T-helper 2 cell treated with Interferon-gamma antibody and Interleukin-4, amounts not matched to agents 5 μg/mL and 100 μg/mL, for 36 hours (primary cell): ENCODE data around the gene AUP1.

Source experiments
- DNase-seq: peaks from one replicate; pipeline ENCODE4 v3.0.0; 2021; ENCODE audit warnings: low spot score
- H3K27ac Mint-ChIP-seq: one replicate; pipeline ENCODE4 v1.8.0; 2021; ENCODE audit warnings: mild to moderate bottlenecking, mixed read lengths
- H3K27me3 Mint-ChIP-seq: one replicate; pipeline ENCODE4 v1.8.0; 2021; ENCODE audit warnings: low read depth, mixed read lengths
- H3K36me3 Mint-ChIP-seq: one replicate; pipeline ENCODE4 v1.8.0; 2021; ENCODE audit warnings: low read depth, mixed read lengths
- H3K4me1 Mint-ChIP-seq: one replicate; pipeline ENCODE4 v1.8.0; 2021; ENCODE audit warnings: low read depth, mixed read lengths
- H3K4me3 Mint-ChIP-seq: one replicate; pipeline ENCODE4 v1.8.0; 2022; ENCODE audit warnings: mild to moderate bottlenecking, moderate library complexity, mixed read lengths
- H3K9me3 Mint-ChIP-seq: one replicate; pipeline ENCODE4 v1.8.0; 2021; ENCODE audit warnings: mixed read lengths

AUP1 gene

GRCh38 chr2:74507145-74507925 lies 22.2 kb downstream of the AUP1 start, which contains the start of gene PCGF1:
Gene PCGF1 (minus strand): TSS chr2:74507695. CDS start chr2:74507668, 27 bp downstream.
- Mint-ChIP-seq H3K27me3 (peaks cover 27% of the 10 kb centered on the region), H3K4me3 (peak within 1 kb of the TSS; percentile 96), H3K36me3 (peaks cover 23% of the 10 kb centered on the region), H3K27ac (peak within 1 kb of the TSS; percentile 99), H3K9me3 (no peaks in the 10 kb centered on the region), H3K4me1 (peaks cover 44% of the 10 kb centered on the region)
- DNase-seq, result peak; percentile 97

DNA sequence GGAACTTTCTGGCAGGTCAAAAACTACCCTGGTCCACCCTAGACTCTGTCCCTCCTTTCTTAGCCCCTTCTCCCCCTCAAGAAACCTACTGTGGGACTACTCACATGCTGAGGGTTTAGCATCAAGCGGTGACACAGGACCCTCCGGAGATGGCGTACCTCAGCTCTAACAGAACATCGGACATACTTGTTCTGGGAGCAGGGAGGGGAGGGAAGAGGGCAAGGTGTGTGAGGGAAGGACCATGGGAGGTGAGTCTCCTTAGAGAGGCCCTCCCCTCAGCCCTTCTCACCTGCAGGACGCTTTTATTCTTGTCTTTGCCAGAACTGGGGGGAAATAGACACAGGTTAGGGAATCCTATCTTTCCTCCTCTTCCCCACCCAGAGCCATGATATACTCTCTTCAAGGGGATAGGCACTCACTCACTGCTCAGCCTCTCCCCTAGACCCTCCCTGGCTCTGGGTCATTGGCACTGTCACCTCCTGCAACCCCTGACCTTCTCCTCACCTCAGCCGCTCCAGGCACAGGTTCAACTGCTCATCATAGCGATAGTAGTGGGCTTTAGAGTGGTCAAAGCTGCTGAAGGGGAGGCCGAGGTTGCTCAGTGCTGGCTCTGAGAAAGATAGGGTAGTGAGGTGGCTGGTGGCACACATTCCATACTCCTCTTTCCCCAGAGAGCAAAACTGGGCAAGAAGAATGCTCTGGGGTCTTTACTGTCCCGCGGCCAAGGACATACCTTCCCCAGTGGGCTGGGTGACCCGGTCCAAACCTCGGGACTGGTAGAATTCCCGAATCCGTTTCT lies 23.9 kb downstream of the AUP1 start:
- no peak for DNase-seq
- peaks cover 26% of the 10 kb centered on the region for H3K36me3 Mint-ChIP-seq
- no peaks in the 10 kb centered on the region for H3K9me3 Mint-ChIP-seq
- peak overlapping the region; percentile 47 for H3K4me3 Mint-ChIP-seq
- peaks cover 30% of the 10 kb centered on the region for H3K27me3 Mint-ChIP-seq
- H3K27ac Mint-ChIP-seq, result no peak overlapping the region
- H3K4me1 Mint-ChIP-seq, result peaks cover 41% of the 10 kb centered on the region

GRCh38 chr2:74504591-74504990 lies 24.9 kb downstream of the AUP1 start:
- DNase-seq, result no peak
- peak overlapping the region; percentile 35 for H3K4me3 Mint-ChIP-seq
- peaks cover 31% of the 10 kb centered on the region for H3K36me3 Mint-ChIP-seq
- H3K27ac Mint-ChIP-seq, result no peak overlapping the region
- peaks cover 36% of the 10 kb centered on the region for H3K4me1 Mint-ChIP-seq
- peaks cover 32% of the 10 kb centered on the region for H3K27me3 Mint-ChIP-seq
- H3K9me3 Mint-ChIP-seq, result no peaks in the 10 kb centered on the region

DNA sequence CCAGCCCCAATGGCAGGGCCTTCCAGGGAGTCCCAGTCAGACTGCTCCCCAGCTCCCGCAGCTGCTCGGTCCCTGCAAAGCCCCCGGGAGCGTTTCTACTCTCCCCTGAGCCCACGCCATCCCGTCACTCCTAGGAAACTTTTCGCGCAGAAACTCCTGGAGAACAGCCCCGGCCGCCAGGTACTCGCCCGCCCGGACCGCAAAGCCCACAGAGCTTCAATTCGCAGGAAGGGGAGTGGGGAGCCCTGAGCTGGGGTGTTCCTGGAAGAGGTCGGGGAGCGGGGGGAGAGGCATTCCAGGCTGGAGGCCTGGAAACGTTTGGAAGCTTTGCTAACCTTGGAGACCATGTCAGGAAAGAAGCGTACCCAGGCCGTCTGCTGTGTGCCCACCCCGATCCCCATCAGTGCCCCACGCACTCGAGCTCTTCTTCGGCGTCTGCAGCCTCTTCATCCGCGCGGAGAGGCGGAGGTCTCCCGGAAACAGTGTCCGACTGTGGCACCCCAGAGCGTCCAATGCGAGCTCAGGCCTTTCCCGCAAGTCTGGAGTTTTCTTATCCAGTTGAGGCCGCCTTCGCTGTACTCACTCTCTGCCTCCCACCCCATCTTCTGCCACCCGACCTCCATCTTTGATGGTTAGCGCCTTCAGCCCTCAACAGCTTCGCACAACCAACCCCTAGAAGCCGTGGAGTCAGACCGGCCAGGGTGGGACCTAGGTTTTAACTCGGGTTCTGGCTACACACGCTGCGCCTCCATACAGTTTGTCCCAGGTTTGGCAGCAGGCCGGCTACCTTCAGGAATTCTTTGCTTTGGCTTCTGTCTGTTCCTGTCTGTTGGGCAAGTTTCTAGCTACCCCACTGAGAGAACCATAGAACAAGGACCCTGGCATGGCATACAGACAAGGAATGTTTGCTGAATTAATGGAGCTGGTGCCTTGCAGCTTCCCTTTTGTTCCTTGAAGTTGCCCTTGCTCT lies 25.7 kb downstream of the AUP1 start:
- peak overlapping the region; percentile 74 for H3K4me3 Mint-ChIP-seq
- H3K27me3 Mint-ChIP-seq, result peaks cover 36% of the 10 kb centered on the region
- H3K4me1 Mint-ChIP-seq, result peaks cover 40% of the 10 kb centered on the region
- no peak for DNase-seq
- H3K9me3 Mint-ChIP-seq, result no peaks in the 10 kb centered on the region
- H3K27ac Mint-ChIP-seq, result peak overlapping the region; percentile 37
- H3K36me3 Mint-ChIP-seq, result peaks cover 31% of the 10 kb centered on the region

- no peaks in the 10 kb centered on the region for H3K9me3 Mint-ChIP-seq
- H3K36me3 Mint-ChIP-seq, result peaks cover 31% of the 10 kb centered on the region
- H3K27me3 Mint-ChIP-seq, result peaks cover 41% of the 10 kb centered on the region
- peak; percentile 66 for DNase-seq
- no peak overlapping the region for H3K27ac Mint-ChIP-seq
- H3K4me1 Mint-ChIP-seq, result peaks cover 38% of the 10 kb centered on the region
- H3K4me3 Mint-ChIP-seq, result peak overlapping the region; percentile 74
Observed at GRCh38 chr2:74502720-74503505, 26.6 kb downstream of the AUP1 start.

DNA sequence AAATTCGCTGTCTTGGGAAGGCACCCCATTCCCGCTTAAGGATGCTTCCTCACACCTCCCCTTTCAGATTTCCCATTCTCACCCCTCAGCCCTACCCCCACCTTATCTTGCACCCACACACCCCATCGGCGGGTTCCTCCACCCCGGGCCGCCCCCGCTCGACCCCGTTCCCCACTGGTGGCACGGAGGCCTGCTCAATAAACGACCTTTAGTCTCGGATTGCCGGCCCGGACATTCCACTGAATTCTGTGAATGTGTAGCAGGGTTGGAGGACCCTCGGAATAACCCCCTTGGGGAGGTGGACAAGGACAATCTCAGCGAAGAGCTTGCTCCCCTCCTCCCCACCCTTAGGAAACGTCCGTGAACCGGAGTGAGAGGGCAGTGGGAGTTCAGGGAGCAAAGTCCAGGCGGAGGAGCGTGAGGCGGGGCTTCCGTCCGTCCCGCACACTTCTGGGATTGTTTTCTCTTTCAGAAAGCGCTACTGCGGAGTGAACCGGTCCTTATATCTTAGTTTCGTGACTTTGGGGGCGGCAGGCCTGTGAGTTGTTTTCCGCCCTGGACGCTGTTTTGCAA lies 27.3 kb downstream of the AUP1 start:
- Mint-ChIP-seq H3K27me3 (peaks cover 47% of the 10 kb centered on the region), H3K9me3 (no peaks in the 10 kb centered on the region), H3K4me1 (peaks cover 38% of the 10 kb centered on the region), H3K27ac (no peak overlapping the region), H3K36me3 (peaks cover 29% of the 10 kb centered on the region), H3K4me3 (peak overlapping the region; percentile 74)
- no peak for DNase-seq

DNA sequence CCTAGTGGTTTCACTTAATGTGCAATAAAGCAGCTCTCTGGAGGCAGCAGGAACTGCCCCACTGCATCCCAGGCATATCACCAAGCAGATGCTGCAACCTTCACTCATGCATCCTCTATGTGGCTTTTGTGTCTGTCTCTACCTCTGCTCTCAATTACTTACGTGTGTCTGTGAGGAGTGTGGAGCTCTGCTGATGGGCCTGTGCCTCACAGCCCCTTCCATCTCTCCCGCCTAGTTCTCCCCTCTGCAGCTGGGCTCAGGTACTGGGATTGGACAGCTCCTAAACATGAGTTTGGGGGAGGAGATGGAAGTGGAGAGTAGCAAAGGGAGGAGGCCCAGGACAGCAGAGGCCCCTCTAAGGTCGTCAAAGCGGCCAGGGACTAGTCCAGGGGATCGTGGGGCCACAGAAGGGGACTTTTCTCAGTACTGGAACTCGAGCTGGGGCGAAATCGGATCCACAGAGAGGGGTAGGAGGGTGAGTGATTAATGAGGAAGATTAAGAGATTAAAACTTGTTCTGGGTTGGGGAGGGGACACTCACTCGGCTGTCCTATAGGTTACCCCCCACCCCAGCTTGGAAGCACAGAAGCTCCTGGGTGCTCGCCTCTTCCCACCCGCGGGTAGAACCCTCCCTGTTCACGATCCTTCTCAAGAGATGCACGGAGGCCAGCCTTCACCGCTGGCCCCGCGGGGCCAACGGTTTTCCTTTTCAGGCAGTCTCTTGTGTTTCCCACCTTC lies 28.0 kb downstream of the AUP1 start:
- Mint-ChIP-seq H3K27ac (no peak overlapping the region), H3K9me3 (no peaks in the 10 kb centered on the region), H3K4me3 (peak overlapping the region; percentile 47), H3K36me3 (peaks cover 25% of the 10 kb centered on the region), H3K27me3 (peaks cover 47% of the 10 kb centered on the region), H3K4me1 (peaks cover 33% of the 10 kb centered on the region)
- no peak for DNase-seq

- no peaks in the 10 kb centered on the region for H3K9me3 Mint-ChIP-seq
- H3K4me3 Mint-ChIP-seq, result no peak overlapping the region
- peaks cover 29% of the 10 kb centered on the region for H3K4me1 Mint-ChIP-seq
- peaks cover 47% of the 10 kb centered on the region for H3K27me3 Mint-ChIP-seq
- no peak overlapping the region for H3K27ac Mint-ChIP-seq
- DNase-seq, result no peak
- H3K36me3 Mint-ChIP-seq, result peaks cover 21% of the 10 kb centered on the region
Observed at GRCh38 chr2:74500578-74500946, 28.9 kb downstream of the AUP1 start.

DNA sequence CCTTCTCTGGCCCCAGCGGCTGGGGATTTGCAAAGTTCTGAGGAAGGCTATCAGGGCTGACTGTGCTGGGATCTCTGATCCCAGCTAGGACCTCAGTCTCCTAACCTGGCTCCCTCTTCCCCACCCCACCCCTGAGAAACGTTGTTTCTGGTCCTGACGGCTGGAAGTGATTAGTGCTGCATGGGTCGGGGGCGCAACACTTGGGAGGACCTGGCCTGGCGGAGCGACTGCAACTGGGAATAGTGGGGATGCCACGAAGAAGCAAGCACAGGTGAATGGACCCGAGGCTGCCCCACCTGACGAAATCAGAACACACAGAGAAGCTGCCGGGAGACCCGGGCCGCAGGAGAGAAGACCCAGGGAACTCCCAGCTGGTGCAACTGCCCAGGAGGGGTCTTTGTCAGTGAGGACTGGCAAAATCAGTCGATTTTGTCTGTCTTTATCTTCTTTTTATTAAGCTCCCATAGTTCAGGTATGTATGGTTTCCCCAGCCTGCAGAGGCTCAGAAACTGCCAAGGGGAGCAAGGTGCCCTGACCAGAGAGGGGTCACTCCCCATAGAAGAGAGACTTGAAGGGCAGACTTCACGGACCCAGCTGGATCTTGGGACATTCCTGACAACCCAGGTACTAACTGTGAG lies 29.4 kb downstream of the AUP1 start:
- peaks cover 27% of the 10 kb centered on the region for H3K4me1 Mint-ChIP-seq
- H3K36me3 Mint-ChIP-seq, result peaks cover 16% of the 10 kb centered on the region
- H3K4me3 Mint-ChIP-seq, result peak overlapping the region; percentile 29

GRCh38 chr2:74499267-74499939 lies 30.1 kb downstream of the AUP1 start, which contains the start of gene LBX2:
Gene LBX2 (minus strand): TSS chr2:74499603. CDS start chr2:74499537, 66 bp downstream.
- H3K36me3 Mint-ChIP-seq, result peaks cover 11% of the 10 kb centered on the region
- H3K4me3 Mint-ChIP-seq, result peak within 1 kb of the TSS; percentile 93
- peak within 1 kb of the TSS; percentile 73 for H3K27ac Mint-ChIP-seq
- peaks cover 21% of the 10 kb centered on the region for H3K4me1 Mint-ChIP-seq
- no peaks in the 10 kb centered on the region for H3K9me3 Mint-ChIP-seq
- peak; percentile 38 for DNase-seq
- peaks cover 47% of the 10 kb centered on the region for H3K27me3 Mint-ChIP-seq

More for the DNA sequence above, 29.4 kb downstream of the AUP1 start:
- no peaks in the 10 kb centered on the region for H3K9me3 Mint-ChIP-seq
- no peak for DNase-seq
- no peak overlapping the region for H3K27ac Mint-ChIP-seq
- peaks cover 47% of the 10 kb centered on the region for H3K27me3 Mint-ChIP-seq

DNA sequence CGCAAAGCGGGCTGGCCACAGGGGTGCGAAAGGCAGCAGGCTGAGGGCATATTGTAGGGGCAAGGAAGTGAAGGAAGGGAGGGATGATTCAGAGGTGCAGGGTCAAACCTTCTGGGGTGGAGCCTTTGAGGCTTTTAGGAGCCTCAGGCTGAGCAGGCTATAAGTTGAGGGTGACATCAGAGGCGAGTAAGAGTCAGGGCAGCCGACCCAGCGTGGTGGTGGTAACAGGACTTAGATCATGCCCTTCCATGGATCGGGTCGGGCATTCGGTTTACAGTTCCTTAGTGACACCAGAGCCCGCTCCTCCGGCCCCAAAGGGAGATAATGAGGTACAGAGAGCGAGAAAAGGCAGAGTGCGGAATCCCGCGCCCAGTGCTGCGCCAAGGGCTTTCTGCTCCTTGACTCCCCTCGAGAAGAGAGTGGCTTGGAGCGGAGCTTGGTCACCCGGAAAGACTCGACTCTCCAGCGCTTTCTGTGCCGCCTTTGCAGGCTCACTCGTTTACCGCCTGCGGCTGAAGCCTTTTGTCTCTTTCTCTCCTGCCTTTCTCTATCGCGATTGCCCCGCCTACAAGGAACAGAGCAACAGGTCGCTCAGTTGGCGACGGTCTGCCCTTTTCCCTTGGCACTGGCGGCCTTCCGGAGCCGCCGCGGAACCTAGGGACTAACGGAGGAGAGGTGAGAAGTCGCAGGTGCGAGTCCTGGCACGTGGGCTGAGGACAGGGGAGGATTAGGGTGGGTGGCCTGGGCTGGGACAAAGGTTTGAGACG lies 30.8 kb downstream of the AUP1 start:
- H3K9me3 Mint-ChIP-seq, result no peaks in the 10 kb centered on the region
- peak overlapping the region; percentile 73 for H3K27ac Mint-ChIP-seq
- peaks cover 47% of the 10 kb centered on the region for H3K27me3 Mint-ChIP-seq
- DNase-seq, result peak; percentile 50
- H3K4me3 Mint-ChIP-seq, result peak overlapping the region; percentile 93
- H3K4me1 Mint-ChIP-seq, result peaks cover 16% of the 10 kb centered on the region
- H3K36me3 Mint-ChIP-seq, result peaks cover 14% of the 10 kb centered on the region
